Activated T-cell treated with anti-CD3 and anti-CD28 coated beads, Interleukin-2, amount 50 U/mL, for 1 hour (primary cell): ENCODE measurements around the gene KATNB1.
"Not testable (repeated sequence)": the region's sequence is repeated elsewhere in the genome, so short reads cannot be mapped to it uniquely, and the experiment has no call there.

Experiments
- DNase-seq: peaks from one replicate; pipeline ENCODE4 v3.0.0-alpha.2; 2020

The KATNB1 gene

GRCh38 chr16:57726433-57726947, 9.1 kb upstream of the KATNB1 start:
- no peak for DNase-seq

DNA sequence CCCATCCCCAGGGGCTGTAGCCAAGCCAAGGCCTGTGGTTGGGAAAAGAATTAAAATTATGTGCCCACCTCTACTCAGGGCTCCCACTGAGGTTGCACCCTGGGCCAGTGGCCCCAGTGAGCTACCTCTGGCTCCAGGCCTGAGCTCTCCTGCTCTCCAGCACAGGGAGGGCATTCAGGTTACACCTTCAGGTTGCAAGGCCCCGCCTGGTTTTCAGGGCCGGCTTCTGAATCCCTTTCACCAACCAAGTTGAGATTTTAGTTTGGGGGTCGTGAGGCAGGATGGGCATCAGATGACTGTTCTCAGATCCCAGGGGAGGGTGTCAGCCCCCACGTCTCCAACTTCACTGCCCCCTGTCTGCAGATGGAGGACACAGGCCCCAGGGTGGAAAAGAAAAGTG, 8.0 kb upstream of the KATNB1 start:
- DNase-seq = no peak

DNA sequence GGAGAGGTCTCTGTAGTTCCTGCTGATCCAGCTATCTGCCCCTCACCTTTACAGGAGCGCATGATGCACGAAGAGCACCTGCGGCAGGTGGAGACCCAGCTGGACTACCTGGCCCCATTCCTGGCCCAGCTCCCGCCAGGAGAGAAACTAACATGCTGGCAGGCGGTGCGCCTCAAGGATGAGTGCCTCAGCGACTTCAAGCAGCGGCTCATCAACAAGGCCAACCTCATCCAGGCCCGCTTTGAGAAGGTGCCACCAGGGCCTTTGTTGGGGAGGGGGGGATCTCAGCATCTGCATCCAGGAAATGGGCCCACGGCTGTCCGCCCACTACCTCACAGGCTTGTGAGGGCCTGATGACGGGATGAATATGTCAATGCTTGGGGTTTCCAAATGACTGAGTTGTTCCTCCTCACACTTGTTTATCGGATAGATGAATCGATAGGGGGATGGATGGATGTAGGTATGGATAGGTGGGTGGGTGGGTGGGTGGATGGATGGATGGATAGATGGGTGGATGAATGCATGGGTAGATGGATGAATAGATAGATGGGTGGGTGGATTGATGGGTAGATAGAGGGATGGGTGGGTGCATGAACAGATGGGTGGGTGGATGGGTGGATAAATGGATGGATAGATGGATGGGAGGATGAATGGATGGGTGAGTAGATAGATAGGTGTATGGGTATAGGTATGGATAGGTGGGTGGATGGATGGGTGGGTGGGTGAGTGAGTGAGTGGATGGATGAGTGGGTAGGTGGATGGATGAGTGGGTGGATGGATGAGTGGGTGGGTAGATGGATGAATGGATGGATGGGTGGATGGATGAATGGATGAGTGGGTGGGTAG, 7.0 kb upstream of the KATNB1 start:
- no peak for DNase-seq

DNA sequence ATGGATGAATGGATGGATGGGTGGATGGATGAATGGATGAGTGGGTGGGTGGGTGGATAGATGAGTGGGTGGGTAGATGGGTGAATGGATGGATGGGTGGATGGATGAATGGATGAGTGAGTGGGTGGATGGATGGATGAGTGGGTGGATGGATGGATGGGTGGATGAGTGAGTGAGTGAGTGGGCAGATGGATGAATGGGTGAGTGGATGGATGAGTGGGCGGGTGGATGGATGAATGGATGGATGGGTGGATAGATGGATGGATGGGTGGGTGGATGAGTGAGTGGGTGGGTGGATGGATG, 6.4 kb upstream of the KATNB1 start:
- DNase-seq = no peak

- DNase-seq = not testable (repeated sequence)
Measured at GRCh38 chr16:57729852-57730251, 5.7 kb upstream of the KATNB1 start.

- no peak for DNase-seq
Measured at GRCh38 chr16:57730771-57731730, 4.5 kb upstream of the KATNB1 start.

DNA sequence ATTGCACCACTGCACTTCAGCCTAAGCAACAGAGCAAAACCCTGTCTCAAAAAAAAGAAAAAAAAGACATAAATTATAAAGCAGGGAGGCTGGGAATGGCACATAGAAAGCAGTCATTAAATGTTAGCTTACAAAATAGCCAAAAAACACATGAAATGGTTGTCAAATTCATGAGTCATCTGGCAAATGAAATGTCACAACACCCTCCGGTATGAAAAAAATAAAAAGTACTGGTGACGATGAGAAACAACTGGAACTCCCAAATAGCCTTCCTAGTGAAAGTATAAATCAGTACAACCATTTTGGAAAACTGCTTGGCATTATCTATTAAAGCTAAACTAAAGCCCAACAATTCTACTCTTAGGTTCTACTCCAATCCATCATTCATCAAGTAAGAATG, 3.5 kb upstream of the KATNB1 start:
- no peak for DNase-seq

DNA sequence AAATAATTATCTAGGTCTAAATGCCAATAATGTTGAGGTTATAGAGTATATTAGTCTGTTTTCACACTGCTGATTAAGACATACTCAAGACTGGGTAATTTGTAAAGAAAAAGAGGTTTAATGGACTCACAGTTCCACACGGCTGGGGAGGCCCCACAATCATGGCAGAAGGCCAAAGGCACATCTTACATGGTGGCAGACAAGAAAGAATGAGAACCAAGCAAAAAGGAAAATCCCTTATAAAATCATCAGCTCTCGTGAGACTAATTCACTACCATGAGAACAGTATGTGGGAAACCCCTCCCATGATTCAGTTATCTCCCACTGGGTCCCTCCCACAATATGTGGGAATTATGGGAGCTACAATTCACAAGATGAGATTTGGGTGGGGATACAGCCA, 2.9 kb upstream of the KATNB1 start:
- DNase-seq = no peak

- no peak for DNase-seq
Measured at GRCh38 chr16:57734308-57734924, 1.2 kb upstream of the KATNB1 start.

- DNase-seq = peak; percentile 95
Measured at GRCh38 chr16:57734925-57735754, 430 bp upstream of the KATNB1 start.

GRCh38 chr16:57736419-57737351, 1.1 kb downstream of the KATNB1 start:
- peak; percentile 50 for DNase-seq

DNA sequence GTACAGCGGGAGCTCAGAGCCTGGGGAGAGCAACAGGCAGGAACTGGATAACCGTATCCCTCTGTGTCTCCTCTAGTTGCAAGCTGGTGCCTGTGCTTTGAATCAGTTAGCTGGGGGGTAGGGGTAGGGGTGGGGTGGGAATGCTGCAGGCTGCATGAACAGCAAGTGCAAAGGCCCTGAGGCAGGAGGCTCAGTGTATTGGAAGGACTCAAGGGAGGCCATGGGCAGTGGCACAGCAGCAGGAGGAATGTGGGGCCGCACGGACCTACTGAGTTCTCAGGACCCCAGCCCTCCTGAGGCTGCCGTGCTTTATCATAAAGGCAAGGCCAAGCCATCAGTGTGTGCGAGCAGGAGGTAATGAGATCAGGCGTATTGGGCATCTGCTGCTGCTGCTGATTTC, 3.3 kb downstream of the KATNB1 start:
- DNase-seq = no peak

DNA sequence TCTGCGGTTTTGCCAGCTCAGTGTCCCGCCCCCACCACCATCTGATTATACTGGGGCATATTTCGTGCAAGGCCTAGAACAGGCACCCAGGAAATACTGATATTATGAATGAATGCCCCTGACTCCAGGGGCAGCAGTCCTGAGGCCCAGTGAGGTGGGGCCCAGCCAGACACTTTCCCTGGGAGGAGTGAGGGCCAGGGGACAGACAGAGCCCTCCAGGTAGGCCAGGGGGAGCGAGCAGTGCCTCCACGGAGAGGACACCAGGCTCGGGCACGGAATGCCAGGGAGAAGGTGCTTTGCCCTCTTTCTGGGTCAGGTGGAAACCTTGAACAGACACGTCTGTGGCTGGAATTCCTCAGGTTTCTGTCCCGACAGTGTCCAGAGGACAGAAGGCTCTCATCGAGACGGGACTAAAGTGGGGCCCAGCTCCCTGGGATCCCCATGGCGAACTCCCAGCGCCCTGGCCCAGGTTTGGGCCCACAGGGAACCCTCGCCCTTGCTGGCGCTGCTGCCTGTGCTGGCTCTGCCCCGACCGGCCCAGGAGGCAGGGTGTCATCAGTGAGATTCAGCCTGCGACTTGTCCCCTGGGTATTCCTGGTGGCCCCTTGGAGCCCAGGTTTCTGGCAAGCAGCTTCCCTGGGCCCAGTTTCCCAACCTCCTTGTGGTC, 4.3 kb downstream of the KATNB1 start:
- no peak for DNase-seq

GRCh38 chr16:57740423-57741071, 5.0 kb downstream of the KATNB1 start:
- DNase-seq = no peak

- DNase-seq = no peak
Measured at GRCh38 chr16:57741660-57742191, 6.2 kb downstream of the KATNB1 start.

GRCh38 chr16:57742543-57742942, 7.0 kb downstream of the KATNB1 start:
- DNase-seq = no peak

DNA sequence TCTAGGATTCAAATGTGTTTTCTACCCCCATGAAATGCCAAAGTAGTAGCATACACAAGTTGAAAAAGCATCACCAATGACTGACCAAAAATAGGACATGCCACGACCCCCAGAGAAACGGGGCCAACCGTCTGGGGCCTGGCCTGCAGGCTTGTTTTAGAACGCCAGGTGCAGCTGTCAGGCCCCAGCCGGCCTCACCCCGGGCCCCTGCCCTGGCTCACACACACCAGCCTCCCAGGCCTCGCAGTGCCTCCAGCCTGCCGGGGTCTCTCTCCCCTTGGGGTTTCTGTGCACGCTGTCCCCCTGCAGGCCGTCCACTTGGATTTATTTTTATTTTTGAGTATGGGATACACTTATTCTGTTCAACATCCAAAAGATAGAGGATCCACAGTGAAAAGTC, 7.9 kb downstream of the KATNB1 start:
- no peak for DNase-seq

DNA sequence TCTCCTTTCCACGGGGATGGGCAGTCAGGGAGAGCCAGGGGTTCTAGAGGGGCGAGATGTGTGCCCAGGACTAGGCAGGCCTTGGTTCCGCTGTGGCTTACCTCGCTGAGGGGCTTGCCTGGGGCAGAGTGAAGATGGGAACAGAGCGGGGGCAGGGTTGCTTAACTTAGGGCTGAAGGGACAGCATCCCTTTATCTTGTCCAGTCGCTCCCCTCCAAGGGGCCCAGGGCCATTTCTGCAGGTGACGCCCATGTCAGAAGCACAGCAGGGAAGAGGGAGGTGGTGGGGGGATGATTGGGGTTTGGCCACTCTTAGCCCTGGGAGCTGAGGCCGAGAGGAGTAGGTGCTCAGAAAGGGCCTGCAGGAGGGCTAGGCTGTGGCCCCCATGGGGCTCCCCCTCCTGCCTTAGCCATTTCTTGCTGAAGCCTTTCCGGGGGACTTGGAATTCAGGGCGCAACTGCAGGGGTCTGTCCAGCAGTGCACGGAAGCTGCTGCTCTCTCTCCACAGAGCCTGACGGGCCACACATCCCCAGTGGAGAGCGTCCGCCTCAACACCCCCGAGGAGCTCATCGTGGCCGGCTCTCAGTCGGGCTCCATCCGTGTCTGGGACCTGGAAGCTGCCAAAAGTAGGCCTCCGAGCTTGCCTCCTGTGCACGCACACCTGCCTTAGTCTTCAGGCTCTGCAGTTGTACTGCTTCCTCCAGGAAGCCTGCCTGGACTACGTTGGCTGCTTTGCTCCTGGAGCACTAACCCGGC, 8.5 kb downstream of the KATNB1 start:
- no peak for DNase-seq

- no peak for DNase-seq
Measured at GRCh38 chr16:57744642-57744903, 9.0 kb downstream of the KATNB1 start.
